GM10248 (cell line): ENCODE data around the gene ABCA13.

Experiments
- CTCF ChIA-PET: fragments of 300-600 bp; sonication (Branson Sonifier 250); formaldehyde crosslinking; extraction: SDS; loops from one replicate; lab custom pipeline; 2021; ENCODE audit warnings: antibody characterized with exemption; lab: Yijun Ruan, JAX
- POLR2A ChIA-PET: fragments of 350-650 bp; sonication (Branson Sonifier 250); formaldehyde crosslinking; extraction: SDS; loops from one replicate; lab custom pipeline; 2020; ENCODE audit warnings: antibody characterized with exemption; lab: Yijun Ruan, JAX
- DNase-seq: peaks from one replicate; pipeline ENCODE4 v3.0.0; 2012; ENCODE audit errors: extremely low spot score
- CTCF ChIP-seq: IDR thresholded peaks from 2 replicates; pipeline ENCODE4 v1.5.1; 2012; ENCODE audit warnings: mild to moderate bottlenecking, low read depth; ENCODE audit errors: extremely low read depth, missing control alignments, control extremely low read depth

ABCA13 gene

GRCh38 chr7:48537561-48537960 lies 366.3 kb downstream of the ABCA13 start:
- ChIA-PET CTCF (no interaction called here), POLR2A (no interaction called here)
- no peak for DNase-seq

GRCh38 chr7:48540746-48541145 lies 369.5 kb downstream of the ABCA13 start:
- no peak for TF ChIP-seq CTCF
- ChIA-PET CTCF (no interaction called here), POLR2A (no interaction called here)
- no peak for DNase-seq

More at GRCh38 chr7:48537561-48537960, 366.3 kb downstream of the ABCA13 start:
- no peak for TF ChIP-seq CTCF

- DNase-seq, result no peak
- CTCF ChIA-PET, result no interaction called here
- POLR2A ChIA-PET, result no interaction called here
- no peak for TF ChIP-seq CTCF
Observed at GRCh38 chr7:48548667-48549066, 377.4 kb downstream of the ABCA13 start.

GRCh38 chr7:48551652-48552051 lies 380.4 kb downstream of the ABCA13 start:
- no peak for DNase-seq
- POLR2A ChIA-PET, result no interaction called here
- TF ChIP-seq CTCF, result no peak
- CTCF ChIA-PET, result no interaction called here

- no peak for DNase-seq
- POLR2A ChIA-PET, result no interaction called here
- no peak for TF ChIP-seq CTCF
- CTCF ChIA-PET, result no interaction called here
Observed at GRCh38 chr7:48563334-48563733, 392.1 kb downstream of the ABCA13 start.

- no peak for DNase-seq
- POLR2A ChIA-PET, result no interaction called here
- no peak for TF ChIP-seq CTCF
- CTCF ChIA-PET, result no interaction called here
Observed at GRCh38 chr7:48575516-48575915, 404.3 kb downstream of the ABCA13 start.

- POLR2A ChIA-PET, result no interaction called here
- DNase-seq, result no peak
- no peak for TF ChIP-seq CTCF
- CTCF ChIA-PET, result no interaction called here
Observed at GRCh38 chr7:48587475-48587874, 416.2 kb downstream of the ABCA13 start.
